Measurements from ENCODE around the gene MTCL3.

Gene MTCL3

GRCh38 chr6:127533736-127534135 lies 14.6 kb upstream of the MTCL3 start (continued):
- TF ChIP-seq HMGXB4 (CRISPR knock-in tag; IDR thresholded peaks at IDR 0.05): no peak
- TF ChIP-seq MYBL2 (CRISPR knock-in tag; IDR thresholded peaks at IDR 0.05): no peak
- no peak for TF ChIP-seq MLX (CRISPR knock-in tag; IDR thresholded peaks at IDR 0.05)
- TF ChIP-seq ZNF138 (CRISPR knock-in tag; conservative IDR thresholded peaks at IDR 0.05): no peak

- ATAC-seq: no peak
- DNase-seq (ENCODE audit: low spot score): no peak
- Mint-ChIP-seq H3K9me3 (no peaks in the 10 kb centered on the region), H3K36me3 (no peaks in the 10 kb centered on the region), H3K27ac (no peak overlapping the region), H3K4me3 (no peak overlapping the region), H3K27me3 (ENCODE audit: low read depth) (no peaks in the 10 kb centered on the region), H3K4me1 (no peaks in the 10 kb centered on the region)
- ChIA-PET POLR2A (no interaction called here), CTCF (no interaction called here)
- TF ChIP-seq ZNF263 (CRISPR knock-in tag; IDR thresholded peaks at IDR 0.05; ENCODE audit: low read depth): no peak
- TF ChIP-seq ZNF317 (CRISPR knock-in tag; IDR thresholded peaks at IDR 0.05; ENCODE audit: borderline replicate concordance, low read depth): no peak
- TF ChIP-seq ATF1 (CRISPR knock-in tag; IDR thresholded peaks at IDR 0.05): no peak
- TF ChIP-seq ZNF425 (CRISPR knock-in tag; conservative IDR thresholded peaks at IDR 0.05): no peak
- TF ChIP-seq CDX4 (CRISPR knock-in tag; IDR thresholded peaks at IDR 0.05; ENCODE audit: borderline replicate concordance): no peak
- TF ChIP-seq SP1 (CRISPR knock-in tag; conservative IDR thresholded peaks at IDR 0.05): no peak
- TF ChIP-seq ATF3 (CRISPR knock-in tag; conservative IDR thresholded peaks at IDR 0.05): no peak
- no peak for TF ChIP-seq GRHL2 (CRISPR knock-in tag; IDR thresholded peaks at IDR 0.05; ENCODE audit: insufficient replicate concordance, severe bottlenecking)
- no peak for TF ChIP-seq E2F1 (CRISPR knock-in tag; IDR thresholded peaks at IDR 0.05)
- TF ChIP-seq USF2 (CRISPR knock-in tag; IDR thresholded peaks at IDR 0.05): no peak
- no peak for TF ChIP-seq ESRRA (CRISPR knock-in tag; IDR thresholded peaks at IDR 0.05; ENCODE audit: borderline replicate concordance)
- TF ChIP-seq IRF1 (CRISPR knock-in tag; IDR thresholded peaks at IDR 0.05): no peak
- TF ChIP-seq AFF4 (CRISPR knock-in tag; IDR thresholded peaks at IDR 0.05; ENCODE audit: borderline replicate concordance): no peak
- no peak for TF ChIP-seq SOX15 (CRISPR knock-in tag; IDR thresholded peaks at IDR 0.05)
- no peak for TF ChIP-seq ZNF512 (CRISPR knock-in tag; IDR thresholded peaks at IDR 0.05; ENCODE audit: borderline replicate concordance)
- TF ChIP-seq ZMAT4 (CRISPR knock-in tag; IDR thresholded peaks at IDR 0.05): no peak
- no peak for TF ChIP-seq RORB (CRISPR knock-in tag; IDR thresholded peaks at IDR 0.05)
These were observed 13.9 kb upstream of the MTCL3 start for GRCh38 chr6:127533011-127533410.
